Panc1 (cell line): ENCODE results near the gene KRT4. TPM values are rescaled to one million over a fixed set of nuclear protein-coding genes. Genes with fewer than 3 reads are reported as not detected.

ENCODE experiments used
- ATAC-seq: fragments of 200-7000 bp; cut with Tn5 transposase; 2 replicates; pipeline ENCODE4 v1.9.1; 2020; ENCODE audit warnings: mild to moderate bottlenecking, moderate library complexity
- BruUV-seq: library from RNA; stranded (reverse); fragments of 400-500 nt; replicated peaks from 2 replicates; lab custom pipeline; 2021; lab: Mats Ljungman, UMichigan
- CTCF ChIA-PET: fragments of 300-600 bp; sonication (Branson Sonifier 250); formaldehyde crosslinking; loops from one replicate; lab custom pipeline; 2022; ENCODE audit warnings: antibody characterized with exemption; lab: Charles Lee
- POLR2A ChIA-PET: fragments of 300-600 bp; sonication (Branson Sonifier 250); formaldehyde crosslinking; loops from one replicate; lab custom pipeline; 2022; ENCODE audit warnings: antibody characterized with exemption; lab: Charles Lee
- DNase-seq: peaks from one replicate; pipeline ENCODE4 v3.0.0-alpha.2; 2010; ENCODE audit warnings: low read depth, low spot score
- H3K27ac ChIP-seq: 2 replicates; pipeline ENCODE4 v1.5.1; 2011; ENCODE audit warnings: mild to moderate bottlenecking, low read length, inconsistent platforms
- H3K27me3 ChIP-seq: fragments of 200-500 bp; sonication (Bioruptor generic); 2 replicates; pipeline ENCODE4 v1.6.0; 2014; ENCODE audit warnings: low read length, inconsistent platforms; ENCODE audit not compliant: control insufficient read depth, insufficient read depth
- H3K36me3 ChIP-seq: fragments of 200-500 bp; sonication (Bioruptor generic); 2 replicates; pipeline ENCODE4 v1.5.1; 2014; ENCODE audit warnings: inconsistent platforms, mild to moderate bottlenecking, low read length, moderate library complexity; ENCODE audit not compliant: control insufficient read depth, insufficient read depth
- H3K4me1 ChIP-seq: 2 replicates; pipeline ENCODE4 v1.5.1; 2011; ENCODE audit warnings: inconsistent platforms, mild to moderate bottlenecking, low read length, moderate library complexity; ENCODE audit not compliant: control insufficient read depth, insufficient read depth
- H3K4me3 ChIP-seq, 2 experiments: 2 replicates each; pipeline ENCODE4 v1.5.1; 2011 to 2012; ENCODE audit warnings: low read depth in 2 of 2, low read length in 2 of 2, mild to moderate bottlenecking in 2 of 2, inconsistent platforms in 1 of 2, moderate library complexity in 1 of 2
- H3K9me3 ChIP-seq: fragments of 200-500 bp; sonication (Bioruptor generic); 2 replicates; pipeline ENCODE4 v1.5.1; 2014; ENCODE audit warnings: low read depth, mild to moderate bottlenecking, inconsistent platforms, low read length, moderate library complexity; ENCODE audit not compliant: control insufficient read depth, insufficient read depth
- CTCF ChIP-seq: fragments of 450-650 bp; IDR thresholded peaks from 2 replicates; pipeline ENCODE4 v1.5.1; 2017; ENCODE audit warnings: mild to moderate bottlenecking
- POLR2AphosphoS5 ChIP-seq: IDR thresholded peaks from 2 replicates; pipeline ENCODE4 v1.6.1; 2012; ENCODE audit warnings: mild to moderate bottlenecking, low read depth, low read length, moderate library complexity
- REST ChIP-seq, 2 experiments: IDR thresholded peaks; 2 replicates each; pipeline ENCODE4 v1.6.1; 2011 to 2012; ENCODE audit warnings: low read depth in 2 of 2, control low read depth in 1 of 2, low read length in 1 of 2, mild to moderate bottlenecking in 1 of 2, moderate library complexity in 1 of 2; ENCODE audit not compliant: insufficient read depth in 1 of 2
- SIN3A ChIP-seq: IDR thresholded peaks from 2 replicates; pipeline ENCODE4 v1.6.1; 2012; ENCODE audit warnings: low read depth, mild to moderate bottlenecking, low read length, moderate library complexity, borderline replicate concordance; ENCODE audit not compliant: insufficient read depth
- TCF7L2 ChIP-seq: IDR thresholded peaks from 2 replicates; pipeline ENCODE4 v1.6.1; 2011; ENCODE audit warnings: mild to moderate bottlenecking, low read depth, low read length, inconsistent platforms
- in situ Hi-C: cut with HindIII; loops from 2 replicates; pipeline ENCODE4 v1.10.0; 2016; ENCODE audit warnings: low sequenced_read_pairs, low pct_unique_long_range_greater_than_20kb
- intact Hi-C: fragments of 100-400 bp; cut with micrococcal nuclease; formaldehyde crosslinking; loops from one replicate; pipeline ENCODE4 v1.10.0; 2022; ENCODE audit not compliant: unreplicated experiment
- total RNA-seq: library from RNA; stranded (reverse); gene quantifications from one replicate; pipeline ENCODE4 v1.2.1, GENCODE V29; 2021; ENCODE audit not compliant: unreplicated experiment

The KRT4 gene
- total RNA-seq, 1 experiment from 2014 or later: 0.15 TPM

GRCh38 chr12:52839436-52840105 lies 25.7 kb upstream of the KRT4 start:
- H3K4me3 ChIP-seq: no peak overlapping the region
- no peak overlapping the region for H3K27ac ChIP-seq
- in situ Hi-C loops: no loop called here
- BruUV-seq: no TSS peak
- CTCF ChIA-PET: no interaction called here
- intact Hi-C loops: no loop called here
- H3K36me3 ChIP-seq: no peaks in the 10 kb centered on the region
- POLR2A ChIA-PET: interaction anchor here (1.0 kb wide), 1 partner anchor 11 kb away, joined by 3 read pairs; no protein-coding TSS in a partner anchor
- DNase-seq: no peak
- no peak for TF ChIP-seq POLR2AphosphoS5
- TF ChIP-seq REST (IDR thresholded peaks at IDR 0.05; ENCODE audit: insufficient read depth in 1 of 2, low read depth in 2 of 2, low read length in 1 of 2): no peak
- TF ChIP-seq TCF7L2: no peak
- TF ChIP-seq SIN3A: no peak
- no peak for TF ChIP-seq CTCF
- no peak for ATAC-seq
- no peaks in the 10 kb centered on the region for H3K27me3 ChIP-seq
- H3K4me1 ChIP-seq: peaks cover 3% of the 10 kb centered on the region; the same call in 1 of the 2 replicates
- H3K9me3 ChIP-seq: no peaks in the 10 kb centered on the region

DNA sequence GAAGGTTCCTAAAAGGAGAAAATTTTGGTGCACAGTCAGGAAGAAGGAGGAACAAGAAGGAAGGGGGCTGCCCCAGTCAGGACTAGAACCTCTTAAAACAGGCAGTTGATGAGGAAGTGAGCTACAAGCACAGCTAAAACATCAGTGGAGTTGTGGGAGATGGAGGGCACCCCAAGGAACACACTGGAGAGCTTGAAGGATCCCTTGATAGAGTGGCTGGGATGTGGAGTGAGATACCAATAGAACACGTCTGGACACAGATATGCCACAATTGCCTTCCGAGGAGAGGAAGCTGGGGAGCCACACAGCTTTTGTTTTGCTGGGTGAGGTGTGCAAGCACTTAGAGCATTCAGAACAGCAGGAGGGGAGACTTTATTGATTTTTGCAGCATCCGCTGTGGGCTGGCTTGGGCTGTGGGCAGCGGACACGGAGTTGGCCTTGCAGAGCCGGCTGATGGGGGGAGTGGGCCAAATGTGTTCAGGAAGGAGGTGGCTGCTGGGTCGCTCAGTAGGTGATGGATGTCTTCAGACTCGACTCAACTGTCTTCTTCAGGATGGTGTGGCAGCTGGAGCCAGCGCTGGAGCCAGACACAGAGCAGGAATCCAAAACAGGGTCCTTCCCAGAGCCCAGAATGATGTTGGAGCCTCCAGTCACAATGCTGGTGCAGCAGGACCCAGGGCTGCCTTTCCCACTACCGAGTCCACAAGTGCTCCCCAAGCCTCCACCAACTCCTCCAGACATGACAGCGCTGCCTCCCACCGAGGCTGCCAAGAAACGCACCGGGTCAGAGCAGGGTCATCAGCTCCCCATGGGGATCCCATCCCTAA lies 24.9 kb upstream of the KRT4 start:
- DNase-seq: no peak
- H3K4me1 ChIP-seq: peaks cover 3% of the 10 kb centered on the region; the same call in 1 of the 2 replicates
- ChIA-PET CTCF (no interaction called here), POLR2A (no interaction called here)
- H3K27me3 ChIP-seq: no peaks in the 10 kb centered on the region
- intact Hi-C loops: no loop called here
- no TSS peak for BruUV-seq
- no peak overlapping the region for H3K4me3 ChIP-seq
- in situ Hi-C loops: no loop called here
- H3K36me3 ChIP-seq: no peaks in the 10 kb centered on the region
- H3K27ac ChIP-seq: no peak overlapping the region
- no peak for TF ChIP-seq CTCF
- no peak for TF ChIP-seq POLR2AphosphoS5
- no peak for TF ChIP-seq SIN3A
- TF ChIP-seq REST (IDR thresholded peaks at IDR 0.05; ENCODE audit: insufficient read depth in 1 of 2, low read depth in 2 of 2, low read length in 1 of 2): no peak
- TF ChIP-seq TCF7L2: no peak
- no peaks in the 10 kb centered on the region for H3K9me3 ChIP-seq
- no peak for ATAC-seq
